Stomach (tissue), 4 donors: ENCODE results near the gene OSMR.

Source experiments
- CTCF ChIP-seq, 7 experiments: fragments of 450-650 bp in 4 of 7; fragments of 200-600 bp in 3 of 7; sonication (generic) in 3 of 7; IDR thresholded peaks; one replicate each; pipeline ENCODE4 v1.5.1; 2016 to 2019; ENCODE audit warnings: antibody characterized with exemption in 7 of 7, control low read depth in 2 of 7, mild to moderate bottlenecking in 1 of 7
- POLR2AphosphoS5 ChIP-seq, 3 donors: sonication (generic); formaldehyde crosslinking; IDR thresholded peaks; one replicate each; pipeline ENCODE4 v1.6.1; 2016; ENCODE audit warnings: antibody characterized with exemption in 3 of 3

GRCh38 chr5:38879078-38879460, 33.3 kb downstream of the OSMR start:
- TF ChIP-seq POLR2AphosphoS5 (IDR thresholded peaks at IDR 0.05) (no peak), CTCF (IDR thresholded peaks at IDR 0.05) (no peak)
